ENCODE measurements around the gene FGD6.
A peak's percentile ranks its signal among the peaks of the same experiment; 100 is the strongest.
"Not testable (repeated sequence)": the region's sequence is repeated elsewhere in the genome, so short reads cannot be mapped to it uniquely, and the experiment has no call there.

Gene FGD6

GRCh38 chr12:95126076-95126475 is 91.2 kb downstream of the FGD6 start:
- DNase-seq (ENCODE audit: low read depth in 2 of 2) = no peak

- no peak for DNase-seq (ENCODE audit: low read depth in 2 of 2)
Measured at GRCh38 chr12:95124106-95124505, 93.2 kb downstream of the FGD6 start.

- no peak for DNase-seq (ENCODE audit: low read depth in 2 of 2)
Measured at GRCh38 chr12:95118788-95119179, 98.5 kb downstream of the FGD6 start.

GRCh38 chr12:95118138-95118787 is 99.0 kb downstream of the FGD6 start:
- no peak for DNase-seq (ENCODE audit: low read depth in 2 of 2)

GRCh38 chr12:95117178-95117599 is 100.1 kb downstream of the FGD6 start:
- DNase-seq (ENCODE audit: low read depth in 2 of 2) = peak; percentile 27 to 49

- DNase-seq (ENCODE audit: low read depth in 2 of 2) = no peak
Measured at GRCh38 chr12:95116773-95117172, 100.5 kb downstream of the FGD6 start.

- no peak for DNase-seq (ENCODE audit: low read depth in 2 of 2)
Measured at GRCh38 chr12:95116341-95116740, 100.9 kb downstream of the FGD6 start.

- DNase-seq (ENCODE audit: low read depth in 2 of 2) = no peak
Measured at GRCh38 chr12:95115641-95116040, 101.6 kb downstream of the FGD6 start.

GRCh38 chr12:95114766-95115405 is 102.4 kb downstream of the FGD6 start:
- DNase-seq (ENCODE audit: low read depth in 2 of 2) = no peak

GRCh38 chr12:95107362-95107761 is 109.9 kb downstream of the FGD6 start:
- DNase-seq (ENCODE audit: low read depth in 2 of 2) = no peak

- DNase-seq (ENCODE audit: low read depth in 2 of 2) = no peak
Measured at GRCh38 chr12:95105540-95105939, 111.7 kb downstream of the FGD6 start.

- no peak for DNase-seq (ENCODE audit: low read depth in 2 of 2)
Measured at GRCh38 chr12:95104919-95105452, 112.3 kb downstream of the FGD6 start.

GRCh38 chr12:95102916-95103671 is 114.2 kb downstream of the FGD6 start:
- peak; percentile 1 to 36 for DNase-seq (ENCODE audit: low read depth in 2 of 2)

GRCh38 chr12:95101957-95102356 is 115.3 kb downstream of the FGD6 start:
- not testable (repeated sequence) for DNase-seq (ENCODE audit: low read depth in 2 of 2)

- DNase-seq (ENCODE audit: low read depth in 2 of 2) = no peak
Measured at GRCh38 chr12:95100264-95101190, 116.7 kb downstream of the FGD6 start.

- no peak for DNase-seq (ENCODE audit: low read depth in 2 of 2)
Measured at GRCh38 chr12:95099270-95099790, 117.9 kb downstream of the FGD6 start.

GRCh38 chr12:95096852-95097251 is 120.4 kb downstream of the FGD6 start:
- DNase-seq (ENCODE audit: low read depth in 2 of 2) = no peak

GRCh38 chr12:95096378-95096777 is 120.9 kb downstream of the FGD6 start:
- no peak for DNase-seq (ENCODE audit: low read depth in 2 of 2)

GRCh38 chr12:95095866-95096265 is 121.4 kb downstream of the FGD6 start:
- not testable (repeated sequence) for DNase-seq (ENCODE audit: low read depth in 2 of 2)

- no peak for DNase-seq (ENCODE audit: low read depth in 2 of 2)
Measured at GRCh38 chr12:95089462-95089861, 127.8 kb downstream of the FGD6 start.

GRCh38 chr12:95088379-95088778 is 128.9 kb downstream of the FGD6 start:
- no peak for DNase-seq (ENCODE audit: low read depth in 2 of 2)

Data from activated CD4-positive, alpha-beta T cell treated with anti-CD3 and anti-CD28 coated beads for 24 hours (primary cell).